ENCODE measurements around the gene ADI1. TPM values are rescaled to one million over a fixed set of nuclear protein-coding genes. Genes with fewer than 3 reads are reported as not detected.
A peak's percentile ranks its signal among the peaks of the same experiment; 100 is the strongest.
"Not testable (repeated sequence)": the region's sequence is repeated elsewhere in the genome, so short reads cannot be mapped to it uniquely, and the experiment has no call there.

ADI1 gene
- total and polyA plus RNA-seq, 12 donors: 50.0 to 160 (median 103) TPM

DNA sequence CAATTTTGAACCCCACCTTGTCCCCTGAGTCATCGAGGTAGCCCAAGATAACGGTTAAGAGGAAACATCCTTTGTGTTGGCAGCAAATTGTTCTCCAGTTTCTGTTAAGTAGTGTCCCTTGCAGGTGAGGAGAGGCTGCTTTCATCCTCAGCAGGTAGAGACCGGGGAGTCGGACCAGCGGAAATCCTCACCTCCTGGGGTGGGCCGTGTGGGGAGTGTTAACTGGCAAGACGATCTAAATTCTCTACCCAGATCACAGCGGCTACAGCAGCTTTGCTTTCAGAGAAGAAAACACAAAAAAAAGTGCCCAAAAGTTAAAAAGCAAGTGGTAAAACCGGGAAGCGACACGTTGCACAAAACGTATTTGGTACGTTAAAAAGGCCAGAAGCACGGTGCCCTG lies 63.2 kb downstream of the ADI1 start:
- DNase-seq: no peak
- intact Hi-C loops (cut with DNase I): loop anchor here in 1 of 2 donors (10.0 kb wide), 1 partner anchor 271 kb away; no protein-coding TSS in a partner anchor
- H3K36me3 ChIP-seq (replicated peaks in 1 of 2): peaks cover 0 to 26% of the 10 kb centered on the region in 2 donors

DNA sequence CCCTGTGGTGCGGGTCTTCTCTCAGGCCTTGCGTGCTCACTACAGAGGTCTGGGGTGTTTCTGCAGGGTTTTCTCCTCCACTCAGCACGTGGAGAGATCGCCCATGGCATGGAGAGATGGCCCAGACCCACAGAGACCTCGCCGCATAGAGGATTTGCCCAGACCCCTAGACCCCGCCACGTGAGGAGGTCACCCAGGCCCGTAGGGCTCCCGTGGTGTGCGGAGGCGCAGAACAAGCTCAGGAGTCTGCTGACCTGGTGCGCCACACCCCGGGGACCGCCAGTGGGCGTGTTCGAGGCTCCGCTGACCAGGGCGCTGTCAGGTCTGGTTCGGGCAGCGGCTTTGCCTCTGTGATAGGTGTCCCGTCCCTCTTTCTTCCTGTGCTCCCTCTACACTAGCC lies 64.5 kb downstream of the ADI1 start:
- peak in 1 of 7 donors; percentile 39 for DNase-seq
- Histone ChIP-seq H3K4me3 (no peak overlapping the region), H3K9me3 (replicated peaks in 1 of 3) (no peaks in the 10 kb centered on the region), H3K4me1 (replicated peaks in 1 of 2) (peaks cover 0 to 4% of the 10 kb centered on the region in 2 donors), H3K27me3 (no peaks in the 10 kb centered on the region), H3K27ac (no peak overlapping the region), H3K36me3 (replicated peaks in 1 of 2) (peaks cover 0 to 31% of the 10 kb centered on the region in 2 donors)
- intact Hi-C loops (cut with DNase I): loop anchor here in 1 of 2 donors (10.0 kb wide), 1 partner anchor 270 kb away; no protein-coding TSS in a partner anchor
- TF ChIP-seq, protein P1, sequence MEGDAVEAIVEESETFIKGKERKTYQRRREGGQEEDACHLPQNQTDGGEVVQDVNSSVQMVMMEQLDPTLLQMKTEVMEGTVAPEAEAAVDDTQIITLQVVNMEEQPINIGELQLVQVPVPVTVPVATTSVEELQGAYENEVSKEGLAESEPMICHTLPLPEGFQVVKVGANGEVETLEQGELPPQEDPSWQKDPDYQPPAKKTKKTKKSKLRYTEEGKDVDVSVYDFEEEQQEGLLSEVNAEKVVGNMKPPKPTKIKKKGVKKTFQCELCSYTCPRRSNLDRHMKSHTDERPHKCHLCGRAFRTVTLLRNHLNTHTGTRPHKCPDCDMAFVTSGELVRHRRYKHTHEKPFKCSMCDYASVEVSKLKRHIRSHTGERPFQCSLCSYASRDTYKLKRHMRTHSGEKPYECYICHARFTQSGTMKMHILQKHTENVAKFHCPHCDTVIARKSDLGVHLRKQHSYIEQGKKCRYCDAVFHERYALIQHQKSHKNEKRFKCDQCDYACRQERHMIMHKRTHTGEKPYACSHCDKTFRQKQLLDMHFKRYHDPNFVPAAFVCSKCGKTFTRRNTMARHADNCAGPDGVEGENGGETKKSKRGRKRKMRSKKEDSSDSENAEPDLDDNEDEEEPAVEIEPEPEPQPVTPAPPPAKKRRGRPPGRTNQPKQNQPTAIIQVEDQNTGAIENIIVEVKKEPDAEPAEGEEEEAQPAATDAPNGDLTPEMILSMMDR (IDR thresholded peaks at IDR 0.05): no peak
- WGBS, 4 donors: 96 to 98% (median 97%) methylated on average over 4 to 22 of the region's 22 CpGs

More for the DNA sequence above, 63.2 kb downstream of the ADI1 start:
- H3K27ac ChIP-seq: no peak overlapping the region
- peaks cover 0 to 7% of the 10 kb centered on the region in 2 donors for H3K4me1 ChIP-seq (replicated peaks in 1 of 2)
- WGBS, 4 donors: 92 to 94% (median 93%) methylated on average over 14 of the region's 14 CpGs
- H3K9me3 ChIP-seq (replicated peaks in 1 of 3): no peaks in the 10 kb centered on the region
- H3K27me3 ChIP-seq: no peaks in the 10 kb centered on the region
- no peak overlapping the region for H3K4me3 ChIP-seq
- no peak for TF ChIP-seq POLR2A (IDR thresholded peaks at IDR 0.05)
- TF ChIP-seq, protein P1 (IDR thresholded peaks at IDR 0.05): no peak

DNA sequence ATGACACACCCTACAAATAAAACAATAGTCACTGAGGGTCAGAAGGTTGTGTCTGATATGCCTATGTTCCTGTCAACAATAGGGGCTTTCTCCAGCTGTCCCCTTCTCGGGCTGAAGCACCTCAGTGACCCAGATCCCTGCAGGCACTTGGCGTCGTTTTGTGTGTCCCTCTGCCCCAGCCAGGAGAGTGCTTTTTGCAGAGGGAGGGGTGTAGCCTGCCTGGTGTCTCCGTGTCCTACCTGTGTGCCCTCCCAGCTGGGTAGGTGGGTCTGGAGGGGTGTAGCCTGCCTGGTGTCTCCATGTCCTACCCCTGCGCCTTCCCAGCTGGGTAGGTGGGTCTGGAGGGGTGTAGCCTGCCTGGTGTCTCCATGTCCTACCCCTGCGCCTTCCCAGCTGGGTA lies 65.3 kb downstream of the ADI1 start:
- DNase-seq: peak in 1 of 7 donors; percentile 38
- not testable (repeated sequence) for H3K4me1 ChIP-seq (replicated peaks in 1 of 2); H3K27me3 ChIP-seq; H3K9me3 ChIP-seq (replicated peaks in 1 of 3); H3K27ac ChIP-seq; H3K4me3 ChIP-seq
- WGBS, 4 donors: 78 to 94% (median 91%) methylated on average over 4 to 6 of the region's 6 CpGs
- intact Hi-C loops (cut with DNase I): loop anchor here in 1 of 2 donors (10.0 kb wide), 1 partner anchor 269 kb away; no protein-coding TSS in a partner anchor
- peaks cover 0 to 36% of the 10 kb centered on the region in 2 donors for H3K36me3 ChIP-seq (replicated peaks in 1 of 2)

DNA sequence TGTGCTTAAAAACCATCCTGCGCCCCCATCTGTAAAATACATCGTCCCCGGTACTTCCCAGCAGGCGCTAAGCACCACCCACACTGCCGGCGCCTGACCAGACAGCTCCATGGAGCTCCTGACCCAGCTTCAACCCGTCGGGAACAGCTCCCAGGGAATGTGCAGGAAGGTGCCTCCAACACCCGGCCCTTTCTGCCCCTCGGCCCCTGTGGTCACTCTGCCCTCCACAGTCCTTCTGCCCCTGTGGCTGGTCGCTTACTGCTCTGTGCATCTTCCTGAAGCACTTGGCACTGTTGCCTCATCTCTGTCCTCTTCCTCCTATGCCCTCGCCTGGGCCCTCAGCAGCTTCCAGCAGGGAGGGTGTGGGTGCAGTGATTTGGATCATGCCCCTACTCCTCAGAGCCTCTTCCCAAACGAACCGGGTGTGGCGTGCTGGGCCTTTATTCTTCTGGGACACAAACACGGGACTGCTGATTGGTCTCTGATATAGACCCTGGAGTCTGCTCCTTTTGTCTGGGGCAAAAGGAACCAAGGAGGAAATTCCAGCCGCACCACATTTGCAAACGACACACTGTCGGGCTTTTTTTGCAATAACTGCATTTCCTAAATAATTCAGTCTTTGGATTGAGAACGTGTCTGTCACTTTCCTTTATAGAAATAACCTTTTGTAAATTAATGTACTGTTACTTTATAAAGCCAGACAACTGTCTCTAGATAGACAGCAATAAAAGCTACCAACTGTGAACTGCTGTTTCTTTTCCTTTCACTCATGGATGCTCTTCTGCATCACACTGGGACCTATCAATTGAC lies 65.9 kb downstream of the ADI1 start:
- Histone ChIP-seq H3K27ac (peak overlapping the region in 1 of 5 donors; percentile 52), H3K9me3 (replicated peaks in 1 of 3) (no peaks in the 10 kb centered on the region), H3K36me3 (replicated peaks in 1 of 2) (peaks cover 0 to 36% of the 10 kb centered on the region in 2 donors), H3K4me1 (replicated peaks in 1 of 2) (peaks cover 0 to 4% of the 10 kb centered on the region in 2 donors), H3K27me3 (no peaks in the 10 kb centered on the region), H3K4me3 (no peak overlapping the region)
- intact Hi-C loops (cut with DNase I): loop anchor here in 1 of 2 donors (10.0 kb wide), 1 partner anchor 269 kb away; no protein-coding TSS in a partner anchor
- WGBS, 4 donors: 74 to 81% (median 78%) methylated on average over 18 to 20 of the region's 20 CpGs
- TF ChIP-seq, protein P1 (IDR thresholded peaks at IDR 0.05): no peak
- no peak for TF ChIP-seq POLR2A (IDR thresholded peaks at IDR 0.05)
- peak in 1 of 7 donors; percentile 47 for DNase-seq

Measured in adrenal gland (tissue), 12 donors.